Gastrocnemius medialis (tissue), 4 donors: ENCODE measurements around the gene NHLRC2. TPM values are rescaled to one million over a fixed set of nuclear protein-coding genes. Genes with fewer than 3 reads are reported as not detected.

Experiments used
- ATAC-seq, 2 donors: fragments of 150-250 bp; one replicate each; pipeline ENCODE4 v1.9.1; 2016
- DNase-seq, 2 donors: peaks; one replicate each; pipeline ENCODE4 v3.0.0-alpha.2; 2019
- H3K27ac ChIP-seq, 4 donors: fragments of 200-600 bp; sonication (generic); 1 replicate in 1 of 4; 2 replicates in 3 of 4; pipeline ENCODE4 v1.5.1; 2016 to 2018; ENCODE audit warnings: mild to moderate bottlenecking in 2 of 4, moderate library complexity in 1 of 4
- H3K27me3 ChIP-seq, 3 donors: fragments of 200-600 bp; sonication (generic) in 2 of 3; 1 replicate in 1 of 3; 2 replicates in 2 of 3; pipeline versions ENCODE4 v1.5.1 to v1.6.0; 2016 to 2019; ENCODE audit warnings: mild to moderate bottlenecking in 1 of 3, moderate library complexity in 1 of 3
- H3K36me3 ChIP-seq, 2 donors: fragments of 200-600 bp; sonication (generic) in 1 of 2; one replicate each; pipeline ENCODE4 v1.5.1; 2017 to 2018
- H3K4me1 ChIP-seq, 2 donors: fragments of 200-600 bp; sonication (generic) in 1 of 2; one replicate each; pipeline ENCODE4 v1.5.1; 2016 to 2017; ENCODE audit warnings: mild to moderate bottlenecking in 2 of 2
- H3K4me3 ChIP-seq, 4 donors: fragments of 200-600 bp; sonication (generic) in 3 of 4; 1 replicate in 1 of 4; 2 replicates in 3 of 4; pipeline ENCODE4 v1.5.1; 2016 to 2019; ENCODE audit warnings: mild to moderate bottlenecking in 2 of 4
- H3K9me3 ChIP-seq, 3 donors: fragments of 200-600 bp; sonication (generic) in 2 of 3; 1 replicate in 1 of 3; 2 replicates in 2 of 3; pipeline ENCODE4 v1.5.1; 2016 to 2019
- CTCF ChIP-seq, 5 experiments: fragments of 450-650 bp in 3 of 5; fragments of 200-600 bp in 2 of 5; sonication (generic) in 2 of 5; IDR thresholded peaks in 4 of 5; conservative IDR thresholded peaks in 1 of 5; 1 replicate in 4 of 5; 2 replicates in 1 of 5; pipeline ENCODE4 v1.5.1; 2016 to 2019; ENCODE audit warnings: antibody characterized with exemption in 5 of 5, mild to moderate bottlenecking in 3 of 5, moderate library complexity in 3 of 5
- POLR2A ChIP-seq, 2 donors: fragments of 450-650 bp; IDR thresholded peaks; one replicate each; pipeline ENCODE4 v1.6.1; 2017; ENCODE audit warnings: antibody characterized with exemption in 2 of 2, mild to moderate bottlenecking in 2 of 2, moderate library complexity in 2 of 2
- in situ Hi-C, 4 donors: fragments of 200-750 bp; cut with MboI; loops; one replicate each; pipeline versions ENCODE4 v1.15.0 to v1.8.0; 2017; ENCODE audit warnings: low sequenced_read_pairs in 4 of 4
- intact Hi-C: fragments of 100-400 bp; cut with DNase I; formaldehyde crosslinking; loops from one replicate; pipeline ENCODE4 v1.15.1; 2023; ENCODE audit warnings: low total_unique reads
- total RNA-seq, 4 donors: library from RNA; depleted of rRNA; stranded (reverse); fragments of >200 nt; gene quantifications; one replicate each; pipeline versions ENCODE4 v1.1.0 to v1.2.3, GENCODE V29; 2016

NHLRC2 gene
- total RNA-seq, 4 donors from 2014 or later, result 11.4 to 109 (median 40.7) TPM

GRCh38 chr10:113914956-113915355 lies 60.5 kb downstream of the NHLRC2 start:
- ATAC-seq, result no peak
- Histone ChIP-seq H3K27me3 (no peaks in the 10 kb centered on the region), H3K9me3 (no peaks in the 10 kb centered on the region), H3K4me1 (no peaks in the 10 kb centered on the region), H3K36me3 (peaks cover 0 to 23% of the 10 kb centered on the region in 2 donors), H3K4me3 (no peak overlapping the region), H3K27ac (no peak overlapping the region)
- DNase-seq, result no peak
- in situ Hi-C loops (no loop called here), intact Hi-C loops (no loop called here)
- TF ChIP-seq POLR2A (IDR thresholded peaks at IDR 0.05) (no peak), CTCF (IDR thresholded peaks at IDR 0.05 in 4 of 5, conservative IDR thresholded peaks at IDR 0.05 in 1 of 5) (no peak)

- DNase-seq (no peak), ATAC-seq (no peak)
- in situ Hi-C loops, result no loop called here
These were observed 61.1 kb downstream of the NHLRC2 start for GRCh38 chr10:113915540-113915939.

GRCh38 chr10:113916053-113916452 lies 61.6 kb downstream of the NHLRC2 start:
- Histone ChIP-seq H3K27ac (no peak overlapping the region), H3K27me3 (no peaks in the 10 kb centered on the region), H3K36me3 (peaks cover 0 to 12% of the 10 kb centered on the region in 2 donors), H3K4me3 (no peak overlapping the region), H3K9me3 (no peaks in the 10 kb centered on the region), H3K4me1 (no peaks in the 10 kb centered on the region)
- DNase-seq (no peak), ATAC-seq (no peak)
- in situ Hi-C loops (no loop called here), intact Hi-C loops (no loop called here)
- TF ChIP-seq CTCF (IDR thresholded peaks at IDR 0.05 in 4 of 5, conservative IDR thresholded peaks at IDR 0.05 in 1 of 5) (no peak), POLR2A (IDR thresholded peaks at IDR 0.05) (no peak)

More at GRCh38 chr10:113915540-113915939, 61.1 kb downstream of the NHLRC2 start:
- no peaks in the 10 kb centered on the region for H3K27me3 ChIP-seq
- peaks cover 0 to 17% of the 10 kb centered on the region in 2 donors for H3K36me3 ChIP-seq
- no peaks in the 10 kb centered on the region for H3K9me3 ChIP-seq
- intact Hi-C loops, result no loop called here
- no peak overlapping the region for H3K4me3 ChIP-seq
- no peaks in the 10 kb centered on the region for H3K4me1 ChIP-seq
- H3K27ac ChIP-seq, result no peak overlapping the region
- TF ChIP-seq POLR2A (IDR thresholded peaks at IDR 0.05) (no peak), CTCF (IDR thresholded peaks at IDR 0.05 in 4 of 5, conservative IDR thresholded peaks at IDR 0.05 in 1 of 5) (no peak)

GRCh38 chr10:113917636-113918035 lies 63.2 kb downstream of the NHLRC2 start:
- H3K4me3 ChIP-seq, result no peak overlapping the region
- intact Hi-C loops (no loop called here), in situ Hi-C loops (no loop called here)
- TF ChIP-seq POLR2A (IDR thresholded peaks at IDR 0.05), result no peak
- no peak for TF ChIP-seq CTCF (IDR thresholded peaks at IDR 0.05 in 4 of 5, conservative IDR thresholded peaks at IDR 0.05 in 1 of 5)
- no peak overlapping the region for H3K27ac ChIP-seq
- DNase-seq (no peak), ATAC-seq (no peak)
- H3K9me3 ChIP-seq, result no peaks in the 10 kb centered on the region
- no peaks in the 10 kb centered on the region for H3K4me1 ChIP-seq
- H3K36me3 ChIP-seq, result peaks cover 0 to 8% of the 10 kb centered on the region in 2 donors
- no peaks in the 10 kb centered on the region for H3K27me3 ChIP-seq

GRCh38 chr10:113920114-113920513 lies 65.7 kb downstream of the NHLRC2 start:
- H3K4me1 ChIP-seq, result no peaks in the 10 kb centered on the region
- intact Hi-C loops, result no loop called here
- no peak overlapping the region for H3K4me3 ChIP-seq
- DNase-seq, result no peak
- H3K27me3 ChIP-seq, result no peaks in the 10 kb centered on the region
- no peak overlapping the region for H3K27ac ChIP-seq
- no peak for ATAC-seq
- in situ Hi-C loops, result no loop called here
- TF ChIP-seq POLR2A (IDR thresholded peaks at IDR 0.05) (no peak), CTCF (IDR thresholded peaks at IDR 0.05 in 4 of 5, conservative IDR thresholded peaks at IDR 0.05 in 1 of 5) (no peak)
- no peaks in the 10 kb centered on the region for H3K9me3 ChIP-seq
- no peaks in the 10 kb centered on the region for H3K36me3 ChIP-seq
